ENCODE measurements around the gene ACSF2. TPM values are rescaled to one million over a fixed set of nuclear protein-coding genes. Genes with fewer than 3 reads are reported as not detected.
"Not testable (repeated sequence)": the region's sequence is repeated elsewhere in the genome, so short reads cannot be mapped to it uniquely, and the experiment has no call there.

Gene ACSF2
- total RNA-seq, 4 donors from 2014 or later, result 165 to 460 (median 190) TPM

- intact Hi-C loops (cut with DNase I; ENCODE audit: low total_unique reads), result no loop called here
- H3K36me3 ChIP-seq, result no peaks in the 10 kb centered on the region
- H3K4me3 ChIP-seq, result peak overlapping the region; percentile 55 to 76 (median 64)
- H3K9me3 ChIP-seq, result no peaks in the 10 kb centered on the region
- in situ Hi-C loops (cut with MboI; ENCODE audit: low pct_ligation_motif_present in 1 of 4, low pct_unique_long_range_greater_than_20kb in 1 of 4, low sequenced_read_pairs in 3 of 4), result no loop called here
- H3K27me3 ChIP-seq, result no peaks in the 10 kb centered on the region
- DNase-seq, result peak; percentile 54
- TF ChIP-seq EP300 (IDR thresholded peaks at IDR 0.05; ENCODE audit: low read depth) (no peak), CTCF (IDR thresholded peaks at IDR 0.05) (peak in 3 of 5 experiments; percentile 5 to 18 (median 7)), POLR2AphosphoS5 (IDR thresholded peaks at IDR 0.05) (peak in 1 of 3 donors; percentile 10), POLR2A (IDR thresholded peaks at IDR 0.05) (peak; percentile 15)
- peak overlapping the region; percentile 87 to 92 (median 90) for H3K27ac ChIP-seq
- H3K4me1 ChIP-seq, result peaks cover 7 to 50% (median 36%) of the 10 kb centered on the region in 4 donors
- WGBS, 2 donors (ENCODE audit: low coverage in 1 of 2), result 0 to 14% methylated on average over 1 to 4 of the region's 4 CpGs
Observed at GRCh38 chr17:50426814-50427787, 1.1 kb downstream of the ACSF2 start.

GRCh38 chr17:50428126-50428525, 2.1 kb downstream of the ACSF2 start:
- WGBS, 2 donors (ENCODE audit: low coverage in 1 of 2), result 79 to 92% methylated on average over 2 to 6 of the region's 6 CpGs
- Histone ChIP-seq H3K4me1 (peaks cover 7 to 50% (median 36%) of the 10 kb centered on the region in 4 donors), H3K27ac (peak overlapping the region; percentile 87 to 92 (median 90)), H3K4me3 (peak overlapping the region in 1 of 4 donors; percentile 76)
- in situ Hi-C loops (cut with MboI; ENCODE audit: low pct_ligation_motif_present in 1 of 4, low pct_unique_long_range_greater_than_20kb in 1 of 4, low sequenced_read_pairs in 3 of 4); DNase-seq; H3K27me3 ChIP-seq; H3K9me3 ChIP-seq; H3K36me3 ChIP-seq; intact Hi-C loops (cut with DNase I; ENCODE audit: low total_unique reads): not testable (repeated sequence)

- Histone ChIP-seq H3K36me3 (no peaks in the 10 kb centered on the region), H3K9me3 (no peaks in the 10 kb centered on the region), H3K27me3 (no peaks in the 10 kb centered on the region), H3K27ac (peak overlapping the region in 1 of 4 donors; percentile 92), H3K4me1 (peaks cover 7 to 50% (median 36%) of the 10 kb centered on the region in 4 donors), H3K4me3 (no peak overlapping the region)
- intact Hi-C loops (cut with DNase I; ENCODE audit: low total_unique reads), result no loop called here
- in situ Hi-C loops (cut with MboI; ENCODE audit: low pct_ligation_motif_present in 1 of 4, low pct_unique_long_range_greater_than_20kb in 1 of 4, low sequenced_read_pairs in 3 of 4), result no loop called here
- TF ChIP-seq POLR2AphosphoS5 (IDR thresholded peaks at IDR 0.05) (peak in 1 of 3 donors; percentile 12), CTCF (IDR thresholded peaks at IDR 0.05) (no peak), POLR2A (IDR thresholded peaks at IDR 0.05) (no peak), EP300 (IDR thresholded peaks at IDR 0.05; ENCODE audit: low read depth) (no peak)
- DNase-seq, result peak; percentile 43
- 60 to 73% methylated on average over 2 to 7 of the region's 7 CpGs for WGBS, 2 donors (ENCODE audit: low coverage in 1 of 2)
Observed at GRCh38 chr17:50428831-50429424, 2.9 kb downstream of the ACSF2 start.

GRCh38 chr17:50429793-50430192, 3.8 kb downstream of the ACSF2 start:
- Histone ChIP-seq H3K9me3 (no peaks in the 10 kb centered on the region), H3K4me1 (peaks cover 7 to 50% (median 35%) of the 10 kb centered on the region in 4 donors), H3K27ac (peak overlapping the region in 1 of 4 donors; percentile 20), H3K4me3 (no peak overlapping the region), H3K36me3 (no peaks in the 10 kb centered on the region), H3K27me3 (no peaks in the 10 kb centered on the region)
- 79% methylated on average over 4 of the region's 4 CpGs; no CpG with 5 or more reads in 1 of the 2 donors for WGBS, 2 donors (ENCODE audit: low coverage in 1 of 2)
- TF ChIP-seq POLR2A (IDR thresholded peaks at IDR 0.05) (no peak), CTCF (IDR thresholded peaks at IDR 0.05) (no peak), POLR2AphosphoS5 (IDR thresholded peaks at IDR 0.05) (no peak), EP300 (IDR thresholded peaks at IDR 0.05; ENCODE audit: low read depth) (no peak)
- in situ Hi-C loops (cut with MboI; ENCODE audit: low pct_ligation_motif_present in 1 of 4, low pct_unique_long_range_greater_than_20kb in 1 of 4, low sequenced_read_pairs in 3 of 4), result no loop called here
- no peak for DNase-seq
- intact Hi-C loops (cut with DNase I; ENCODE audit: low total_unique reads), result no loop called here
